ENCODE results near the gene ACSL5. TPM values are rescaled to one million over a fixed set of nuclear protein-coding genes. Genes with fewer than 3 reads are reported as not detected.

Gene ACSL5
- total and polyA plus RNA-seq, 2 of the 8 experiments (the other 6 are each of a cell fraction or from before 2014, with no cell fraction given): not detected

DNA sequence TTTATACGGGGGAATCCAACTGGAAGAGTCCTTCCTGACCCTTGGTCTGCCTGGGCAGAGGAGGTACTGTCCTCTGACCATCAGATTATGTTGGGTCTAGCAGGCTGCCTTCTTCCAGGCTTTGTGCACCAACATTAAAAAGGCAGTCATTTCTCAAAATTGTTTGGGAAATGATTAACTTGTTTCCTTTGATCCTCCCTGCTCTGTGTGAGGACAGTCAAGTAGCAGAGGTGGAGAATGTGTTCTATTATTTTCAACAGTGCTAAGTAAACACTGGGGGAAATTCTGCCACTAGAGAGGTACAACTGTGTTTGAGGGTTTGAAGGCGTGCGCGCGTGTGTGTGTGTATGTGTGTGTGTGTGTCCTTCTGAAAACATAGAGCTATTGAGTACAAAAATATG is 20.6 kb downstream of the ACSL5 start:
- ChIA-PET POLR2A (ENCODE audit: partially characterized antibody) (no interaction called here), CTCF (ENCODE audit: partially characterized antibody) (no interaction called here)
- Histone ChIP-seq H3K4me1 (replicated peaks in 1 of 4; ENCODE audit: control insufficient read depth in 3 of 4, insufficient read depth in 4 of 4, low read length in 3 of 4) (no peaks in the 10 kb centered on the region), H3K9me3 (ENCODE audit: insufficient read depth in 2 of 2, low read depth in 1 of 2, low read length in 1 of 2) (no peaks in the 10 kb centered on the region), H4K5ac (ENCODE audit: insufficient read length, low read depth, low read length) (no peak overlapping the region), H3K79me1 (ENCODE audit: low read depth, low read length) (no peaks in the 10 kb centered on the region), H2BK20ac (ENCODE audit: low read length) (no peak overlapping the region), H3K36me3 (ENCODE audit: control insufficient read depth in 2 of 4, insufficient read depth in 4 of 4, low read length in 3 of 4) (no peaks in the 10 kb centered on the region), H3K4me3 (ENCODE audit: extremely low read depth in 1 of 4, insufficient read depth in 2 of 4, low read depth in 3 of 4, low read length in 4 of 4) (no peak overlapping the region), H3K18ac (ENCODE audit: extremely low read depth, low read length) (no peak overlapping the region), H4K20me1 (replicated peaks in 1 of 2; ENCODE audit: control insufficient read depth in 1 of 2, insufficient read depth in 2 of 2, low read length in 2 of 2) (no peaks in the 10 kb centered on the region), H3K79me2 (ENCODE audit: control insufficient read depth in 1 of 2, insufficient read depth in 2 of 2, low read length in 2 of 2) (no peaks in the 10 kb centered on the region), H2AFZ (ENCODE audit: low read length) (no peak overlapping the region), H3K56ac (replicated peaks; ENCODE audit: insufficient read length, low read depth, low read length) (no peak overlapping the region), H3K4me2 (ENCODE audit: insufficient read depth in 1 of 2, low read depth in 2 of 2, low read length in 2 of 2) (no peak overlapping the region), H2BK120ac (replicated peaks; ENCODE audit: low read depth, low read length) (no peak overlapping the region), H2BK5ac (ENCODE audit: low read depth, low read length) (no peak overlapping the region), H3K27me3 (replicated peaks in 1 of 4; ENCODE audit: control insufficient read depth in 3 of 4, extremely low read depth in 1 of 4, insufficient read depth in 3 of 4, low read length in 3 of 4) (peaks cover 0 to 1% (median 0%) of the 10 kb centered on the region in 4 experiments; a peak in 1 of 7 replicates), H3K23me2 (ENCODE audit: low read depth, low read length) (no peaks in the 10 kb centered on the region; the same call in 1 of the 2 replicates), H4K91ac (replicated peaks; ENCODE audit: insufficient read length, low read length) (no peak overlapping the region), H3K9ac (replicated peaks in 1 of 4; ENCODE audit: extremely low read depth in 1 of 4, low read depth in 3 of 4, low read length in 3 of 4) (no peak overlapping the region), H3K27ac (ENCODE audit: low read depth, low read length) (no peak overlapping the region), H2BK12ac (ENCODE audit: low read depth, low read length) (no peak overlapping the region), H3K23ac (ENCODE audit: insufficient read length) (no peak overlapping the region), H3K4ac (replicated peaks; ENCODE audit: insufficient read length, low read depth, low read length) (peak overlapping the region; percentile 47), H3K14ac (ENCODE audit: insufficient read length) (no peak overlapping the region), H2BK15ac (ENCODE audit: low read length) (no peak overlapping the region), H2AK5ac (ENCODE audit: low read depth, low read length) (no peak overlapping the region), H4K8ac (ENCODE audit: extremely low read depth, insufficient read depth, low read length) (no peak overlapping the region)
- FAIRE-seq (no peak), DNase-seq (ENCODE audit: low read depth in 1 of 2, low spot score in 2 of 2) (no peak)
- WGBS, 2 experiments (ENCODE audit: extremely low coverage in 1 of 2, insufficient coverage in 1 of 2, insufficient read length in 1 of 2, insufficient replicate concordance in 2 of 2, low coverage in 1 of 2, low lambda C conversion rate in 2 of 2, missing lambda C conversion rate in 1 of 2): 88% methylated on average over 5 of the region's 5 CpGs; no CpG with 5 or more reads in 1 of the 2 experiments
- TF ChIP-seq RAD21 (IDR thresholded peaks at IDR 0.05 in 1 of 2, conservative IDR thresholded peaks at IDR 0.05 in 1 of 2; ENCODE audit: low read depth in 2 of 2, low read length in 2 of 2) (no peak), ZNF274 (IDR thresholded peaks at IDR 0.05; ENCODE audit: borderline replicate concordance, extremely low read depth, low read length) (no peak), SUZ12 (IDR thresholded peaks at IDR 0.05; ENCODE audit: low read length) (no peak), BRCA1 (IDR thresholded peaks at IDR 0.05; ENCODE audit: low read depth, low read length) (no peak), JUN (IDR thresholded peaks at IDR 0.05; ENCODE audit: low read depth, low read length) (no peak), RNF2 (IDR thresholded peaks at IDR 0.05; ENCODE audit: borderline replicate concordance, low read depth, low read length, missing control alignments, poor library complexity, severe bottlenecking) (no peak), EGR1 (IDR thresholded peaks at IDR 0.05; ENCODE audit: borderline replicate concordance, low read depth, low read length) (no peak), TBP (IDR thresholded peaks at IDR 0.05; ENCODE audit: low read depth, low read length) (no peak), SIN3A (conservative IDR thresholded peaks at IDR 0.05 in 1 of 2, IDR thresholded peaks at IDR 0.05 in 1 of 2; ENCODE audit: low read depth in 1 of 2, low read length in 2 of 2) (no peak), TAF7 (optimal IDR thresholded peaks at IDR 0.05; ENCODE audit: borderline replicate concordance, low read depth, low read length) (no peak), JUND (IDR thresholded peaks at IDR 0.05; ENCODE audit: low read length) (no peak)
- TF ChIP-seq, protein P1, sequence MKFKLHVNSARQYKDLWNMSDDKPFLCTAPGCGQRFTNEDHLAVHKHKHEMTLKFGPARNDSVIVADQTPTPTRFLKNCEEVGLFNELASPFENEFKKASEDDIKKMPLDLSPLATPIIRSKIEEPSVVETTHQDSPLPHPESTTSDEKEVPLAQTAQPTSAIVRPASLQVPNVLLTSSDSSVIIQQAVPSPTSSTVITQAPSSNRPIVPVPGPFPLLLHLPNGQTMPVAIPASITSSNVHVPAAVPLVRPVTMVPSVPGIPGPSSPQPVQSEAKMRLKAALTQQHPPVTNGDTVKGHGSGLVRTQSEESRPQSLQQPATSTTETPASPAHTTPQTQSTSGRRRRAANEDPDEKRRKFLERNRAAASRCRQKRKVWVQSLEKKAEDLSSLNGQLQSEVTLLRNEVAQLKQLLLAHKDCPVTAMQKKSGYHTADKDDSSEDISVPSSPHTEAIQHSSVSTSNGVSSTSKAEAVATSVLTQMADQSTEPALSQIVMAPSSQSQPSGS (IDR thresholded peaks at IDR 0.05; ENCODE audit: low read length): no peak
